Measurements from ENCODE around the gene STAB2.

Gene STAB2

DNA sequence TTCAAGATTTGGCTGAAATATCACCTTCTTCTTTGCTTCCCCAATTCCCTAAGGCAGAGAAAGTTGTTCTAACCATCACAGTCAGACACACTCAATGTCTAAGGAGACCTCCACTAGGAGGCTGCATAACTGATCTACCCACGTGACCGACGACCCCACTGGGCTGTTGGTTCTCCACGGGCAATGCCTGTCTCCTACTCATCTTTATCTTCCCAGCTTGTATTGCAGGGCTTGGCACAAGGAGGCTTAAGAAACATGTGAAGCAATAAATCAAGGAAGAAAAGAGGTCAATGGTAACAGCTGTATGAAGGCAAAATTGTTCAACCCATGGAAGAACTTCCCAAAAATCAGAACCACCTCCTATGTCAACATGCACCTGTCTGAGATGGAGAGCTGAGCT lies 226.9 kb downstream of the STAB2 start:
- no peak for DNase-seq

DNA sequence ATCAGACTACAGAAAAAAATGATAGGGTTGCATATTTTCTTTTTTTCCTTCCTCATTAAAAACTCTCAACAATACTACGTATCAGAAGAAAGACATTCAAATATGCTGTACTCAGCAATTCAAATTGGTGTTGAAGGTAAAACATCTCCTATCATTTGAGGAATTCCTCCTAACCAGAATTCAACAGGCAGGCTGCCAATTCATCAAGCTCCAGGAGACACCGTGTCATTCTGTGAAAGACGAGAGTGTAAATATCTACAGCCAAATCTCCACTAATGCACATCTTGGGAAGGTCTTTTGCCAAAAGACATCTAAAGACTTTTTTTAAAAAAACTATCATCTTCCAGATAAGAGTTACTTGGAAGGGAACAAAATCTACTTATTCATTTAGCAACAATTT lies 227.4 kb downstream of the STAB2 start:
- no peak for DNase-seq

Data from NCI-H510A (cell line).